SK-N-SH (cell line): ENCODE measurements around the gene TMEM178A. TPM values are rescaled to one million over a fixed set of nuclear protein-coding genes. Genes with fewer than 3 reads are reported as not detected.
A peak's percentile ranks its signal among the peaks of the same experiment; 100 is the strongest.

Source experiments
- CTCF ChIA-PET: fragments of 300-600, 350-600 bp; formaldehyde crosslinking; extraction: SDS; loops from one replicate; lab custom pipeline; 2021; lab: Yijun Ruan, JAX
- POLR2A ChIA-PET: fragments of 350-600 bp; sonication (Branson Sonifier 250); formaldehyde crosslinking; extraction: SDS; loops from one replicate; lab custom pipeline; 2020; ENCODE audit warnings: antibody characterized with exemption, inconsistent platforms; lab: Yijun Ruan, JAX
- DNase-seq: peaks from one replicate; pipeline ENCODE4 v3.0.0; 2012
- H2AFZ ChIP-seq: fragments of 200-600 bp; sonication (generic); 2 replicates; pipeline ENCODE4 v1.8.1; 2016; ENCODE audit warnings: antibody characterized with exemption, mild to moderate bottlenecking, low read depth
- H3F3A ChIP-seq: fragments of 200-600 bp; sonication (generic); replicated peaks from 2 replicates; pipeline ENCODE3; 2016; ENCODE audit warnings: antibody characterized with exemption, mild to moderate bottlenecking; ENCODE audit not compliant: insufficient read depth
- H3K27ac ChIP-seq, 2 experiments: fragments of 200-500 bp in 1 of 2; fragments of 200-600 bp in 1 of 2; sonication (Bioruptor generic) in 1 of 2; sonication (generic), shearing (Covaris generic) in 1 of 2; 2 replicates each; pipeline versions ENCODE4 v1.5.1 to v1.6.1; 2014 to 2016; ENCODE audit warnings: low read depth in 2 of 2, inconsistent platforms in 1 of 2, low read length in 1 of 2, mild to moderate bottlenecking in 1 of 2, mixed read lengths in 1 of 2
- H3K27me3 ChIP-seq: fragments of 200-600 bp; sonication (generic), shearing (Covaris generic); 2 replicates; pipeline ENCODE4 v1.6.1; 2016; ENCODE audit warnings: mixed run types; ENCODE audit not compliant: insufficient read depth
- H3K36me3 ChIP-seq, 2 experiments: fragments of 200-500 bp in 1 of 2; fragments of 200-600 bp in 1 of 2; sonication (Bioruptor generic) in 1 of 2; sonication (generic) in 1 of 2; replicated peaks in 1 of 2; 2 replicates each; pipeline versions ENCODE3 to v1.5.1; 2014 to 2016; ENCODE audit warnings: low read length in 1 of 2, mild to moderate bottlenecking in 1 of 2; ENCODE audit not compliant: insufficient read depth in 2 of 2, control insufficient read depth in 1 of 2
- H3K4me1 ChIP-seq, 2 experiments: fragments of 200-500 bp in 1 of 2; fragments of 200-600 bp in 1 of 2; sonication (Bioruptor generic) in 1 of 2; sonication (generic), shearing (Covaris generic) in 1 of 2; 2 replicates each; pipeline versions ENCODE4 v1.5.1 to v1.6.1; 2014 to 2016; ENCODE audit warnings: low read depth in 1 of 2, low read length in 1 of 2, mixed run types in 1 of 2; ENCODE audit not compliant: insufficient read depth in 2 of 2, control insufficient read depth in 1 of 2
- H3K4me2 ChIP-seq: fragments of 200-600 bp; sonication (generic), shearing (Covaris generic); 2 replicates; pipeline ENCODE4 v1.6.1; 2017; ENCODE audit warnings: mixed run types
- H3K4me3 ChIP-seq, 2 experiments: fragments of 200-500 bp in 1 of 2; fragments of 200-600 bp in 1 of 2; sonication (Bioruptor generic) in 1 of 2; sonication (generic), shearing (Covaris generic) in 1 of 2; 2 replicates each; pipeline versions ENCODE4 v1.5.1 to v1.8.1; 2014 to 2016; ENCODE audit warnings: low read depth in 2 of 2, inconsistent platforms in 1 of 2, low read length in 1 of 2, mild to moderate bottlenecking in 1 of 2, mixed read lengths in 1 of 2, moderate library complexity in 1 of 2
- H3K79me2 ChIP-seq: fragments of 200-600 bp; sonication (generic); 2 replicates; pipeline ENCODE4 v1.8.1; 2017; ENCODE audit warnings: mild to moderate bottlenecking; ENCODE audit not compliant: insufficient read depth
- H3K9ac ChIP-seq: fragments of 200-600 bp; sonication (generic); 2 replicates; pipeline ENCODE4 v1.6.1; 2017; ENCODE audit warnings: mixed run types
- H3K9me2 ChIP-seq: fragments of 200-600 bp; sonication (generic); 2 replicates; pipeline ENCODE4 v1.6.1; 2017; ENCODE audit warnings: mixed run types
- H3K9me3 ChIP-seq: fragments of 200-600 bp; sonication (generic); 2 replicates; pipeline ENCODE4 v1.6.1; 2017; ENCODE audit warnings: mixed run types, mild to moderate bottlenecking, moderate library complexity
- H4K20me1 ChIP-seq: fragments of 200-600 bp; sonication (generic); 2 replicates; pipeline ENCODE4 v1.6.1; 2017; ENCODE audit warnings: mild to moderate bottlenecking, mixed run types; ENCODE audit not compliant: insufficient read depth
- CHD2 ChIP-seq: fragments of 150-350 bp; IDR thresholded peaks from 2 replicates; pipeline ENCODE4 v1.6.1; 2018; ENCODE audit warnings: low read length; ENCODE audit not compliant: partially characterized antibody
- EP300 ChIP-seq, 2 experiments: IDR thresholded peaks; 2 replicates each; pipeline versions ENCODE4 v1.4.0 to v1.6.1; 2012; ENCODE audit warnings: borderline replicate concordance in 1 of 2, low read depth in 1 of 2, low read length in 1 of 2
- EZH2phosphoT487 ChIP-seq: fragments of 200-600 bp; sonication (generic); IDR thresholded peaks from 2 replicates; pipeline ENCODE4 v1.6.1; 2017; ENCODE audit warnings: low read depth, mixed run types, mild to moderate bottlenecking, antibody characterized with exemption, moderate library complexity, borderline replicate concordance
- FOSL2 ChIP-seq: IDR thresholded peaks from 2 replicates; pipeline ENCODE4 v1.4.0; 2012; ENCODE audit warnings: low read depth, mild to moderate bottlenecking, moderate library complexity, borderline replicate concordance
- GABPA ChIP-seq: IDR thresholded peaks from 2 replicates; pipeline ENCODE4 v1.4.0; 2012; ENCODE audit warnings: low read depth, mild to moderate bottlenecking
- GATA2 ChIP-seq: sonication (generic); formaldehyde crosslinking; IDR thresholded peaks from 2 replicates; pipeline ENCODE4 v1.5.0; 2020; ENCODE audit warnings: mild to moderate bottlenecking, missing genetic modification reagents
- MEF2A ChIP-seq: IDR thresholded peaks from 2 replicates; pipeline ENCODE4 v1.4.0; 2012; ENCODE audit warnings: low read depth, borderline replicate concordance
- MXI1 ChIP-seq: IDR thresholded peaks from 2 replicates; pipeline ENCODE4 v1.6.1; 2012; ENCODE audit warnings: mild to moderate bottlenecking, low read depth, low read length, improper control_type of control experiment
- NFIC ChIP-seq: IDR thresholded peaks from 2 replicates; pipeline ENCODE4 v1.4.0; 2012; ENCODE audit warnings: borderline replicate concordance
- RCOR1 ChIP-seq: fragments of 150-350 bp; IDR thresholded peaks from 2 replicates; pipeline ENCODE4 v1.6.1; 2017; ENCODE audit warnings: antibody characterized with exemption, low read length
- RFX5 ChIP-seq: IDR thresholded peaks from 2 replicates; pipeline ENCODE4 v1.6.1; 2012; ENCODE audit warnings: mild to moderate bottlenecking, improper control_type of control experiment, low read length
- SIN3A ChIP-seq: IDR thresholded peaks from 2 replicates; pipeline ENCODE4 v1.6.1; 2012; ENCODE audit warnings: low read depth, mild to moderate bottlenecking, low read length, moderate library complexity, borderline replicate concordance
- TAF1 ChIP-seq: IDR thresholded peaks from 2 replicates; pipeline ENCODE4 v1.6.1; 2012; ENCODE audit warnings: low read depth, mild to moderate bottlenecking, low read length, moderate library complexity, borderline replicate concordance
- TCF12 ChIP-seq: IDR thresholded peaks from 2 replicates; pipeline ENCODE4 v1.4.0; 2012
- WGBS: methylation state at CpG from one replicate; pipeline ENCODE4 v1.1.6; 2017; ENCODE audit warnings: low lambda C conversion rate; 5-methylcytosine and 5-hydroxymethylcytosine counted together
- polyA plus RNA-seq, 3 experiments: library from polyadenylated mRNA; depleted of rRNA; stranded (reverse); fragments of >200 nt; gene quantifications; 2 replicates each; pipeline ENCODE4 v1.2.3, GENCODE V29; 2012
- TF ChIP-seq, protein P1 (sequence below): fragments of 200-600 bp; sonication (generic); IDR thresholded peaks from 2 replicates; pipeline ENCODE4 v1.6.1; 2017; ENCODE audit warnings: antibody characterized with exemption, mild to moderate bottlenecking, moderate library complexity
- TF ChIP-seq, protein P2 (sequence below): IDR thresholded peaks from 2 replicates; pipeline ENCODE4 v1.4.0; 2012; ENCODE audit warnings: low read depth, borderline replicate concordance

The TMEM178A gene
- polyA plus RNA-seq, 1 of the 3 experiments (the other 2 are of a cell fraction) = 0.84 TPM

DNA sequence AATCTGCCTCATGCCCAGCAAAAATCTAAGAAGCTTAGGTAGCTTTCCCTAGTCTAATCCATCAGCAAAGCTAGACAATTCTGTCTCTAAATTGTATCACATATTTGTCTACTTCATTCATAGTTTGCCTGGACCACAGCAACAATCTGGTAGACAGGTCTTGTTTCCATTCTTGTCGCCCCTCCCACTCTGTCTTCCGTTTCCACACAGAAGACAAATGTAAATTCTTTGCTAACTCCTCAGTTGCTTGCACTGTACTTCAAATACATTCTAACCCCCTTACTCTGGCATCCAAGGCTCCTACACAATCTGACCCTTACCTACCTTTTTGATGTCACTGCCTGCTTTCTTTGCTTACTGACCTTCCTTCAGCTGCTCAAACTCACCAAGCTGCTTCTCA is 73.2 kb downstream of the TMEM178A start:
- 87% methylated on average over 2 of the region's 2 CpGs for WGBS
- H3K9me3 ChIP-seq = no peaks in the 10 kb centered on the region
- no peaks in the 10 kb centered on the region for H3K9me2 ChIP-seq
- H3K27me3 ChIP-seq = no peaks in the 10 kb centered on the region
- peak overlapping the region in 1 of 2 experiments; percentile 18; a peak in 3 of 4 replicates for H3K27ac ChIP-seq
- no peak overlapping the region for H3K9ac ChIP-seq
- ChIA-PET CTCF (interaction anchor here (1.1 to 1.2 kb wide), 3 partner anchors 9 to 359 kb away, joined by 3 to 4 read pairs (median 3); no protein-coding TSS in a partner anchor), POLR2A (no interaction called here)
- no peak overlapping the region for H2AFZ ChIP-seq
- H3K36me3 ChIP-seq = peaks cover 23 to 62% of the 10 kb centered on the region in 2 experiments
- peaks cover 4 to 43% of the 10 kb centered on the region in 2 experiments for H3K4me1 ChIP-seq
- H3K79me2 ChIP-seq = peaks cover 24% of the 10 kb centered on the region
- TF ChIP-seq SIN3A = no peak
- TF ChIP-seq CHD2 = no peak
- no peak for TF ChIP-seq GABPA
- TF ChIP-seq EP300 (IDR thresholded peaks at IDR 0.05; ENCODE audit: borderline replicate concordance in 1 of 2, low read depth in 1 of 2, low read length in 1 of 2) = no peak
- TF ChIP-seq, protein P1, sequence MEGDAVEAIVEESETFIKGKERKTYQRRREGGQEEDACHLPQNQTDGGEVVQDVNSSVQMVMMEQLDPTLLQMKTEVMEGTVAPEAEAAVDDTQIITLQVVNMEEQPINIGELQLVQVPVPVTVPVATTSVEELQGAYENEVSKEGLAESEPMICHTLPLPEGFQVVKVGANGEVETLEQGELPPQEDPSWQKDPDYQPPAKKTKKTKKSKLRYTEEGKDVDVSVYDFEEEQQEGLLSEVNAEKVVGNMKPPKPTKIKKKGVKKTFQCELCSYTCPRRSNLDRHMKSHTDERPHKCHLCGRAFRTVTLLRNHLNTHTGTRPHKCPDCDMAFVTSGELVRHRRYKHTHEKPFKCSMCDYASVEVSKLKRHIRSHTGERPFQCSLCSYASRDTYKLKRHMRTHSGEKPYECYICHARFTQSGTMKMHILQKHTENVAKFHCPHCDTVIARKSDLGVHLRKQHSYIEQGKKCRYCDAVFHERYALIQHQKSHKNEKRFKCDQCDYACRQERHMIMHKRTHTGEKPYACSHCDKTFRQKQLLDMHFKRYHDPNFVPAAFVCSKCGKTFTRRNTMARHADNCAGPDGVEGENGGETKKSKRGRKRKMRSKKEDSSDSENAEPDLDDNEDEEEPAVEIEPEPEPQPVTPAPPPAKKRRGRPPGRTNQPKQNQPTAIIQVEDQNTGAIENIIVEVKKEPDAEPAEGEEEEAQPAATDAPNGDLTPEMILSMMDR = no peak
- no peak for TF ChIP-seq MEF2A
- TF ChIP-seq NFIC = no peak
- TF ChIP-seq TAF1 = no peak
- TF ChIP-seq, protein P2, sequence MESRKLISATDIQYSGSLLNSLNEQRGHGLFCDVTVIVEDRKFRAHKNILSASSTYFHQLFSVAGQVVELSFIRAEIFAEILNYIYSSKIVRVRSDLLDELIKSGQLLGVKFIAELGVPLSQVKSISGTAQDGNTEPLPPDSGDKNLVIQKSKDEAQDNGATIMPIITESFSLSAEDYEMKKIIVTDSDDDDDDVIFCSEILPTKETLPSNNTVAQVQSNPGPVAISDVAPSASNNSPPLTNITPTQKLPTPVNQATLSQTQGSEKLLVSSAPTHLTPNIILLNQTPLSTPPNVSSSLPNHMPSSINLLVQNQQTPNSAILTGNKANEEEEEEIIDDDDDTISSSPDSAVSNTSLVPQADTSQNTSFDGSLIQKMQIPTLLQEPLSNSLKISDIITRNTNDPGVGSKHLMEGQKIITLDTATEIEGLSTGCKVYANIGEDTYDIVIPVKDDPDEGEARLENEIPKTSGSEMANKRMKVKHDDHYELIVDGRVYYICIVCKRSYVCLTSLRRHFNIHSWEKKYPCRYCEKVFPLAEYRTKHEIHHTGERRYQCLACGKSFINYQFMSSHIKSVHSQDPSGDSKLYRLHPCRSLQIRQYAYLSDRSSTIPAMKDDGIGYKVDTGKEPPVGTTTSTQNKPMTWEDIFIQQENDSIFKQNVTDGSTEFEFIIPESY = no peak
- no peak for TF ChIP-seq TCF12
- TF ChIP-seq MXI1 = no peak
- TF ChIP-seq FOSL2 = no peak
- no peak for TF ChIP-seq RFX5
- TF ChIP-seq RCOR1 = no peak
- no peak for TF ChIP-seq GATA2
- no peak for TF ChIP-seq EZH2phosphoT487
- no peak for DNase-seq
- peaks cover 42% of the 10 kb centered on the region for H3F3A ChIP-seq
- H3K4me2 ChIP-seq = no peak overlapping the region
- no peak overlapping the region for H3K4me3 ChIP-seq
- no peaks in the 10 kb centered on the region for H4K20me1 ChIP-seq
